Measurements from ENCODE around the gene AGBL4.

AGBL4 gene

DNA sequence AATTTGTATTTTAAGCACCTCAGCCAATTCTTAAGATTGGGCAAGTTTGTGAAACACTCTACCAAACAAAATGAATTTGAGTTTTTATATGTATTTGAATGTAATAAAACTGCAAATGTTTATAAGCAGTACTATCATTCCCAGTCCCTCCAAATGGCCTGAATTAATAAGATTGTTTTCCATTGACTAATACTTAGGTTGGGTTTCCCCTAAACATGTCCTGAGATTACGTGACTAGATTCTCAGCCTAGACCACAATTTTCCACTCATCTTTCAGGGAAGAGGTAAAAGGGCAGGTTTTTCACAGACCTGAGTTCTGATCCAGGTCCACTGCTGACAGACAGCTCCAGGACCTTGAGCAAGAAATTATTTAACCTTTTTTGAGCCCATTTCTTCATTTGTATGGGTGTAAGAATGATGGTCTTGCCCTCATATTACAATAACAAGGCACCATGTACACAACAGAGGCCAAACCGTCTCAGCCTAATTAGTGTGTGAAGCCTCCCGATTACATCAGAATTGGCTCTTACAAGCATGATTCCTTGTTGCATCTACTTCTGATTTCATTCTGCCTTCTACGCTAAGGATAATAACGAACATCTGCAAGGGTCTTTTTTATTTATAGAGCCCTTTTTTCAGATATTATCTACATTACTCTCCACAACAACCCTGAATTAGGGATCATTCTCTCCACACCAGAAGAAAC, 1298.3 kb downstream of the AGBL4 start:
- Mint-ChIP-seq H3K27me3 (no peaks in the 10 kb centered on the region), H3K27ac (peak overlapping the region; percentile 67 to 85), H3K9me3 (no peaks in the 10 kb centered on the region), H3K4me1 (peaks cover 23% of the 10 kb centered on the region), H3K4me3 (no peak overlapping the region)
- ATAC-seq (peak; percentile 22), DNase-seq (no peak)

DNA sequence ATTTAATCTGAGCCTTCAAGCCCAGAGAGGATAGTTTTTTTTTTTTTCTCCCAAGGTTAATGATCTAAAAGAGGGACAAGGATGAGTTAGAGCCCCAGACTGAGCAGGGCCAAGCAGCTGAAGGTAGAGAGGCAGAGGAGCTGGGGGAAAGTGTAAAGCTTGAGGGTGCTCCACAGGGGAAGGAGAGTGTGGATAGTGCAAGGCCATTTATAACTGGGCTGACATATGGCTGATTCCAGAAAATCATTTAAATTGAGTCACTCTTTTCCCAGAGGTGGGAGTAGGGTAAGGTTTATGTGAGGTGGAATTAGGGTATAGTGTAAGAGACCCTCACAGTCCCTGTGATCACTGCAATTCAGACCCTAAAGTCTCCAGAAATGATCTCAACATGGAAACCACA, 1302.8 kb downstream of the AGBL4 start:
- H3K9me3 Mint-ChIP-seq: no peaks in the 10 kb centered on the region
- DNase-seq (no peak), ATAC-seq (no peak)
- no peak overlapping the region for H3K4me3 Mint-ChIP-seq
- H3K4me1 Mint-ChIP-seq: peaks cover 4% of the 10 kb centered on the region
- peak overlapping the region; percentile 8 to 13 for H3K27ac Mint-ChIP-seq
- no peaks in the 10 kb centered on the region for H3K27me3 Mint-ChIP-seq

DNA sequence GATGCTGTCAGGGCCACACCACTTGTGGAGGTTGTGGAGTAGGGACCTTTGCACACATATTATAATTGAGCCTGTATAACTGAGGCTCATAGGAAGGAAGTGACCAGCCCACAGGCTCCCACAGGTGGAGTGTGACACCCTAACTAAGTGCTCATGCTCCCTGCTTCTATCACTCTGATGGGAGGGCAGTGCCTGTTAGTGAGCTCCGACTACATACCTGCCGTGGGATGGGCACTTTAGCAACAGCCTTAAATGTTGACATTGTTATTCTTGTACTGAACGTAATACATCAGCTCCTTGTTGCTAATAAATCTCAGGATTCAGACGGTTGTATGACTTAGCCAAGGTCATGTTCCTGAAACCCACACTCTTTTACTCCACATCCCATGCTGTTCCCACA, 1305.0 kb downstream of the AGBL4 start:
- Mint-ChIP-seq H3K4me1 (peaks cover 7% of the 10 kb centered on the region), H3K27ac (no peak overlapping the region), H3K9me3 (no peaks in the 10 kb centered on the region), H3K27me3 (no peaks in the 10 kb centered on the region), H3K4me3 (no peak overlapping the region)
- no peak for ATAC-seq
- no peak for DNase-seq

DNA sequence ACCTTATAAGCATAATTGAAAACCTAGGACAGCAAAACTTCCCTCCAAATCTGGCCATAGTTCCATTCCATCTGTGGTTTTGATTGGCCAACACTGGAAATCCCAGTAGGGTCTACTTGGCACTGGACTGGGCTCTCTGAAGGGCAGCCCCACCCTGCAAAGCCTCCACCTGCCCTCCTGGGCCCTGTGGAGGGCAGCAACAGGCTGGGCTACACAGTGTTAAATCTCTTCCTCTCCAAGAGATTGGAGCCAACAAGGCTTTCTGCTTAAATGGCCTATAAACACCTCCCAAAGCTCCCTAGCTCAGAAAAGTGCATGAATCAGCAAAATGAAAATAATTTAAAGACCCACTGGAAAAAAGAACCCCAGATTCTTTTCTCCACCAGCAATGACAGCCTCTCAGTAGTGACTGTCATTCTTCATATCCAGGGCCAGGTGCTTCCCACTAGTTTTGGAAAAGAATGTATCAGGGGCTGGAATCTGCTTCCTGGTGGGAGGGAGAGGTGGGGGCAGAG, 1305.6 kb downstream of the AGBL4 start:
- ATAC-seq (peak; percentile 52), DNase-seq (no peak)
- H3K9me3 Mint-ChIP-seq: no peaks in the 10 kb centered on the region
- H3K4me1 Mint-ChIP-seq: peaks cover 7% of the 10 kb centered on the region
- no peak overlapping the region for H3K4me3 Mint-ChIP-seq
- no peaks in the 10 kb centered on the region for H3K27me3 Mint-ChIP-seq
- no peak overlapping the region for H3K27ac Mint-ChIP-seq

DNA sequence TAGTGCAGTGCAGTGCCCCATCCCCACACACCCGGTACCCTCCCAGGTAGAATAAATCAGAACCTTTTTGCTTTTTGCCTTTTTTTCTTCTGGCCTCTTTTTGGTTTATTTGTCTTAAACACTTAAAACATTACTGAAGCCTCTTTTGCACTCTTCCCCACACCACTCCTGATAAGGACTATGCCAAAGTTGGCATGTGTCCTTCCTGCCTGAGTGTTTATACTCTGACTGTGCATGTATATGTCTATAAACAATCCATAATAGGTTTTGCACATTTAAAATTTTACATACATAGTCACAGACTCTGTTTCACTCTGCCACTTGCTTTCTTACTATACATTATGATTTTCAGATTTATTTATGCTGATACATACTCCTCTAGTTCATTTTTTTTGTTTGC, 1306.7 kb downstream of the AGBL4 start:
- Mint-ChIP-seq H3K27me3 (no peaks in the 10 kb centered on the region), H3K9me3 (no peaks in the 10 kb centered on the region), H3K4me1 (peaks cover 7% of the 10 kb centered on the region), H3K27ac (peak overlapping the region in 1 of 2 donors; percentile 68), H3K4me3 (no peak overlapping the region)
- DNase-seq (no peak), ATAC-seq (no peak)

DNA sequence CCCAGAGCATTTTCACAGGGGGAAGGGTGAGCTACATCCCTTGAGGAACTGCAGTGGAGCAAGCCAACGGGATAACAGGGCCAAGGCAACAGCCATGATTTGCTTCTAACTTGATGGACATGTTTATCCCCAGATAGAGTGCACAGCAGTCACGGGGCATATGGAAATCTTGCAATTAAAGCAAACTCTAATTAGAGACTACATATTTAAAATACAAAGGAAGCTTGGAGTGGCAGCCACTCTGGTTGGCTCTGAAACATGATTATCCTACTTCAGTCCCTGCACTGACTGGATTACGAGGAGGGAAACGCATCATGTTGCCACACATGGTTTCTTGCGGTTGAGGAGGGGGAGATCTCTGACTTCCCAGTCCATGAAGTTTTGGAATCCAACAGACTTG, 1307.8 kb downstream of the AGBL4 start:
- H3K4me1 Mint-ChIP-seq: peaks cover 7% of the 10 kb centered on the region
- DNase-seq: no peak

DNA sequence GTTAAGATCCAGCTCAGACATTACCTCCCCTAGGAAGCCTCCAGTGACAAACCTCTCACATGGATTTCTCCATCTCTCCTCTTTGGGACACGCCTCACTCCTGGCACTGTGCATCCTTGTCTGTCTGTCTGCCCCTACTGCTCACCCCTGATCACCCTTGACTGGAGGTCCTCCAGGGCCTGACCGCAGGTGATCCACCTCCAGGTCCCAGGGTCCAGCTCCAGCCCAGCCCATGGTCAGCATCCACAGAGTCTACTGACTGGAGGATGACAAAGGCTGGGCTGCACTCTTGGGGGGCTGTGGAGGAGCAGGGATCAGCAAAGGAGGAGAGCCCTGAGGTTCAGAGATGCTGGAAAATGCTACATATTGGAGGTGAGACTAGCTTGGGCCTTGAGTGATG, 1312.8 kb downstream of the AGBL4 start:
- Mint-ChIP-seq H3K4me1 (peaks cover 7% of the 10 kb centered on the region), H3K9me3 (no peaks in the 10 kb centered on the region), H3K27ac (no peak overlapping the region), H3K27me3 (no peaks in the 10 kb centered on the region), H3K4me3 (no peak overlapping the region)
- ATAC-seq (no peak), DNase-seq (no peak)

More for the DNA sequence above, 1307.8 kb downstream of the AGBL4 start:
- no peak overlapping the region for H3K4me3 Mint-ChIP-seq
- no peaks in the 10 kb centered on the region for H3K27me3 Mint-ChIP-seq
- no peaks in the 10 kb centered on the region for H3K9me3 Mint-ChIP-seq
- no peak overlapping the region for H3K27ac Mint-ChIP-seq
- no peak for ATAC-seq

DNA sequence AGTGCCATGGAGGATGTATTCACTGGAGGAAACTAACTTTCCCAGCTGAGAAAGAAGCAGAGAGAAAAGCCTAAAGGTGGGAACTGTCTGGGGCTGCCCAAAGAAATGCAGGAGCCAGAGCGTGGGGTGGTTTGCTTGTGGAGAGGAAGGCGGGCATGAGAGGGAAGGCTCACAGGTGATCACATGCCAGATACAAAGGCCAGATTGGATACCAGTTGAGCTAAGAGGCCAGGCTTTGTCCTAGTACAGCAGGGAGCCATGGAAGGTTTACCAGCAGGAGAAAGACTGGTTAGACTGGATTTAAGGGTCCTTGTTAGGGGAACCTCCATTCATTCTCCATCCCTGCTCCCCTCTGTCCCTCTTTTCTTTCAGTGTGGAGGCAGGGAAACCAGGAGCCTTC, 1313.4 kb downstream of the AGBL4 start:
- DNase-seq (no peak), ATAC-seq (no peak)
- Mint-ChIP-seq H3K27me3 (peaks cover 5% of the 10 kb centered on the region), H3K27ac (no peak overlapping the region), H3K9me3 (no peaks in the 10 kb centered on the region), H3K4me3 (no peak overlapping the region), H3K4me1 (peaks cover 7% of the 10 kb centered on the region)

DNA sequence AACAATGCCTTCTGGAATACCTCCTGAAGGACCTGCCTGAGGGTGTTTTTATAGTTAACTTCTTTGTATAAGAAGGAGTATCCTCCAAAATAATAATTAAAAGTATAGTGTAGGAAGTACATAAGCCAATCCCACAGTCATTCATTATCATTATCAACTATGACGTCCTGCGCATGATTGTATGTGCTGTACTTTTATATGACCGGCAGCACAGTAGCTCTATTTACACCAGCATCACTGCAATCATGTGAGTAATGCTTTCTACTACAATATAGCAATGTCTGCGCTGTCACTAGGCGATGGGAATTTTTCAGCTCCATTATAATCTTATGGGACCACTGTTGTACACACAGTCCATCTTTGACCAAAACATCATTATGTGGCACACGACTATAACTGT, 1319.0 kb downstream of the AGBL4 start:
- Mint-ChIP-seq H3K4me3 (no peak overlapping the region), H3K27me3 (peaks cover 33% of the 10 kb centered on the region), H3K27ac (no peak overlapping the region), H3K9me3 (no peaks in the 10 kb centered on the region), H3K4me1 (no peaks in the 10 kb centered on the region)
- ATAC-seq (no peak), DNase-seq (no peak)

DNA sequence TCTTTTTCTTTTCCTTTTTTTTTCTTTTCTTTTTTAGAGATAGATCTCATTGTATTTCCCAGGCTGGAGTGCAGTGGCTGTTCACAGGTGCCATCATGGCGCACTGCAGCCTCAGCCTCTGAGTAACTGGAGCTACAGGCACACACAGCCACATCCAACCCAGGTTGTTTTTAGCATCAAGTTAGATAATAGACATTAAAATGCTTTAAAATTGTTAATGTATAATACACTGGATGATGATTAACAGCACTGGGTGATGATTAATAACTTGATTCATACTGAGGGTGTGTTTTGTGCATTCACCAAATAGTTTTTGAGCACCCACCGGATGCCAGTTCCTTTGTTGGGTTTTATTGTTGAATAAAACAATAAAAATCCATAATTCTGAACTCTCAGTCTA, 1322.3 kb downstream of the AGBL4 start:
- peaks cover 33% of the 10 kb centered on the region for H3K27me3 Mint-ChIP-seq
- H3K9me3 Mint-ChIP-seq: no peaks in the 10 kb centered on the region
- no peak for DNase-seq
- no peak for ATAC-seq
- peak overlapping the region in 1 of 2 donors; percentile 71 for H3K27ac Mint-ChIP-seq
- H3K4me3 Mint-ChIP-seq: no peak overlapping the region
- H3K4me1 Mint-ChIP-seq: no peaks in the 10 kb centered on the region

DNA sequence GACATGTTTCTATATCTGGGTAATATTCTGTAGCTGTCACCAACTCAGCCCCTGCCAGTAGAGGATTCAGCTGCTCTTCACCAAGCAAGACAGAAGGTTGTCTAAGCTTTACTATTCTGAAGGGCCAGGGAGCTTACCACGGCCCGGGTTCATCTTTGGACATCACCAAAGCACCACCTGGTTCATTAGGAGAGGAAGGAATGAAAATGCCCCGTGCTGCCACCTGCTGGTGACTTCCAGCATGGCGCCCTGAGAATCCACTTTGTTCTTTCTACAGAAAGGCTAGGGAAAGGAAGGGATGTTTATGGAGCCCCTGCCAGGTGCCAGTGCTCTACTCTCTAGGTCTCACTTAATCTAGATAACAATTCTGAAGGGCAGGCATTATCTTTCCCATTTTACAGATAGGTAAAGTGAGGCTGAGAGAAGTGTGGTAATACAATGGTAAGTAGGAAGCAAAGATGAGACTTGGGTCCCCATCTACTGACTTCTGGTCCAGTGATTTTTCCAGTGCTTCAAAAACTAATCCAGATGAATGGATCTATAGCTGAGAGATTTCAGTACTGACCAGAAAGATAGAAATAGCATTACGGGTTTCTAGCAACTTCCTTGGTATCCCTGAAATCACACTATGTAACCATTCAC, 1326.6 kb downstream of the AGBL4 start:
- Mint-ChIP-seq H3K4me1 (no peaks in the 10 kb centered on the region), H3K27ac (no peak overlapping the region), H3K4me3 (no peak overlapping the region), H3K9me3 (no peaks in the 10 kb centered on the region), H3K27me3 (peaks cover 32% of the 10 kb centered on the region)
- DNase-seq: peak; percentile 55 to 60
- peak; percentile 44 for ATAC-seq

DNA sequence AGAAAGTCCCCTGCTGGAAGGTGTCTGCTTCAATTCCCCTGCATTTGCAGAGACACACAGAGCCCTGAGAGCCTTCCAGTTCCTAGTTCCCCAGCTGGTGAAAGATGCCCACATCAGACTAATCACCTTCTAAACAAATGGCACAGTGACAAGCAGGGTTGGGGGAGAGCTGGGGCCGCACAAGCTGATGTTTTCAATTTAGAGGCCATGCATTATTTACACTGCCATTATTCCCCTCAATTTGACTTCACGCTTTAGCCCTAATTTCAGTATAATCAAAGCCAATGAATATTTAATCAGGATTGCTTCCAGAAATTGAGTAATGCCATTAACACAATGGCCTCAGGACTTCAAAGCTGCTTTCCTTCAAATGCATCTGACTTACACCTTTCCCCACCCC, 1328.6 kb downstream of the AGBL4 start:
- no peak for DNase-seq
- Mint-ChIP-seq H3K9me3 (no peaks in the 10 kb centered on the region), H3K27ac (no peak overlapping the region), H3K4me1 (no peaks in the 10 kb centered on the region), H3K27me3 (peaks cover 20% of the 10 kb centered on the region), H3K4me3 (no peak overlapping the region)
- no peak for ATAC-seq

DNA sequence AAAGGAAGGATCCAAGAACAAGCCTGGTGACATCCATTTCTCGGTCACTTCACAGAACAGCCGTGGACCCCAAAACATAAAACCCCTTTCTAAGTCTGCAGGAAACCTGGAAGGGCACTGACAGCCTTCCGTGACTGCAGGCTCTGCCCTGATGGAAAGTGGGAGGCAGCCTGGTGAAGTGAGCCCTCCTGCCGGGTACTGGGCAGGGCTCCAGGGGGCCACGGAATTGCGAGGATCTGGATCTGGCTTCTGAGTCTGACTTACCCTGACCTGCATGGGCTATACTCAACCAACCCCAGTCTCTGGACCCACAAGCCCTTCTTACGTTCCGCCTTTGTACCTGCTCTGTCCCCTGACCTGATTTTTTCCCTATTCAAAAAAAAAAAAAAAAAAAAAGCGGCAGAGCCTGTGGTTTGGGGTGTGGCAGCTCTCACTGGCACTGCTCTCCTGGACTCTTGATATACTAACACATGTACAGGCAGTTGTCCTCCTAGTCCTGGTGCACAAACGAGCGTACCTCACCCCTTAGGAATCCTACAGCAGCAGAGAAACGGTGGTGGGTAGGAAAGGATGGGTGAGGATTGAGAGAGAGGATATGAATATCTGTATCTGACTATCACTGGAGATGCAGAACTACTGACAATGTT, 1330.0 kb downstream of the AGBL4 start:
- no peaks in the 10 kb centered on the region for H3K9me3 Mint-ChIP-seq
- H3K4me3 Mint-ChIP-seq: no peak overlapping the region
- no peak for DNase-seq
- ATAC-seq: no peak
- no peaks in the 10 kb centered on the region for H3K4me1 Mint-ChIP-seq
- no peak overlapping the region for H3K27ac Mint-ChIP-seq
- peaks cover 16% of the 10 kb centered on the region for H3K27me3 Mint-ChIP-seq

DNA sequence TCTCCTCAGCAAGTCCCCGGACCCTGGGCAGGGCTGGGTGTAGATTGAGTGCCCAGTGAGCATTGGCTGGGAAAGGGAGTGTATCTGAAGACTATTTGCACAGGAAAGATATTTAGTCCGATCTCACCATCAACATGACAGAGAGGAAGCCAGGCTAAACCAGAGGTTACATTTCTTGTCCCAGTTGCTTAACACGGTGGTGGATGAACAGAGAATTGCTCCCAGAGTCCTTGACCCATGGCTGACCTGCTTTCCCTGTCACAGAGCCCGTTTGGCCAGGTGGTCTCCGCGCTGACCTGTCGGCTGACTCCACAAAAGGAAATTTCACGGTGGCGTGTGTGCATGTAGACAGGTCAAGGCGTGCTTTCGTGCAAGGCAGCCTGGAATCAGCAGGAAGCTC, 1330.6 kb downstream of the AGBL4 start:
- DNase-seq (no peak), ATAC-seq (no peak)
- no peaks in the 10 kb centered on the region for H3K9me3 Mint-ChIP-seq
- peaks cover 16% of the 10 kb centered on the region for H3K27me3 Mint-ChIP-seq
- H3K27ac Mint-ChIP-seq: no peak overlapping the region
- H3K4me1 Mint-ChIP-seq: no peaks in the 10 kb centered on the region
- H3K4me3 Mint-ChIP-seq: no peak overlapping the region

DNA sequence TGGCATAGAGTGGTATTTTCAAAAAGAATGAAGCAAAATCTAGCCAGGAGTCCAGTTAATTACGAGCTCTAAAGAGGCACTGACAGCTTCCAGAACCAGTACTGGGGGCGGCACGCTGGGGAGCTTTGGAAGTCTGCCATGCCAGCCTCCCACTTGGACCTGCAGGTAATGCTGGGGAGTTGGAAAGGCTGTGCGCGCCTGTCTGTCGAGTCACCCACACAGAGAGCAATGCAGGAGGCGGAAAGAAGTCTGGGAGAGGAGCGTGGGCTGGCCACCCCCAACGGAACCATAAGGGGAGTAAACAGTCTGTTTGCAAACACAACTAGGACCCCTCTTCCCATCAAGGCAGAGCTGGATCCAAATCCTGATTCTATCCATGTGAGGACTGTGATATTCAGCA, 1331.5 kb downstream of the AGBL4 start:
- DNase-seq (no peak), ATAC-seq (no peak)
- Mint-ChIP-seq H3K27ac (peak overlapping the region in 1 of 2 donors; percentile 61), H3K4me1 (no peaks in the 10 kb centered on the region), H3K27me3 (peaks cover 18% of the 10 kb centered on the region), H3K9me3 (no peaks in the 10 kb centered on the region), H3K4me3 (no peak overlapping the region)

DNA sequence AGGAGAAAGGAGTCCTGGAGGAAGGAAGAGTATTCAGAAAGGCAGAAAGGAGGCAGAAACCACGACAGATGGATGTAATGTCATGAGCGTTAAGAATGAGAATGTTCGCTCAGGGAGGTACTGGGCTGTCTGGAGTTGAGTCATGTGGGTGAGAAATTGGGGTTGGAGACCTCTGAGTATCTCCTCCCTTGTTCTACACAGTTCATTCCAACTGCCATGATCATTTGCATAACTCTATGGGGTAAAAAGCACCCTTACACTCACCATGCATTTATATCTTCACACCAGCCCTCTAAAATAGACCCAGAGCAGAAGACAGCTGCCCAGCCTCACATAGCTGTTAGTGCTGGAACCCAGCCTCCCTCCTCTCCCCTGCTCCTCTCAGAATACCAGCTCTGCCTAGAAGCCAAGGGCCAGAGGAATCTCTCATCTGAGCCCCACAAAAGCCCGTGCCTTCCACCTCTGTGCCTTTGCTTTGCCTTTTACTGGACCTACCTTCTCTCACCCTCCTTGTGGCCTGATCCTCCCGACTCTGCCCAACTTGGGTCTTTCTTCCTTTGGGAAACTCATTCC, 1332.2 kb downstream of the AGBL4 start:
- no peak overlapping the region for H3K27ac Mint-ChIP-seq
- DNase-seq: no peak
- peaks cover 25% of the 10 kb centered on the region for H3K27me3 Mint-ChIP-seq
- no peaks in the 10 kb centered on the region for H3K9me3 Mint-ChIP-seq
- no peak overlapping the region for H3K4me3 Mint-ChIP-seq
- peak; percentile 57 for ATAC-seq
- H3K4me1 Mint-ChIP-seq: no peaks in the 10 kb centered on the region

All from stimulated activated naive CD8-positive, alpha-beta T cell treated with anti-CD3 and anti-CD28 coated beads, Interleukin-15, amount 100 ng/mL, for 72 hours (primary cell).